K562 (cell line): ENCODE measurements around the gene GAMT. TPM values are rescaled to one million over a fixed set of nuclear protein-coding genes. Genes with fewer than 3 reads are reported as not detected.
A peak's percentile ranks its signal among the peaks of the same experiment; 100 is the strongest.

Source experiments
- ATF6 ChIP-seq: sonication (generic); formaldehyde crosslinking; IDR thresholded peaks from 2 replicates; pipeline ENCODE4 v1.4.0; 2020; ENCODE audit warnings: mild to moderate bottlenecking, missing genetic modification reagents
- DMBX1 ChIP-seq: fragments of 250-450 bp; sonication (Bioruptor Pico); IDR thresholded peaks from 2 replicates; pipeline ENCODE4 v1.8.0; 2022; ENCODE audit warnings: inconsistent platforms, mild to moderate bottlenecking, moderate library complexity, borderline replicate concordance
- E2F5 ChIP-seq: sonication (generic); formaldehyde crosslinking; IDR thresholded peaks from 2 replicates; pipeline ENCODE4 v1.8.0; 2022; ENCODE audit warnings: mild to moderate bottlenecking, missing genetic modification reagents
- E2F8 ChIP-seq: fragments of 450-650 bp; IDR thresholded peaks from 2 replicates; pipeline ENCODE4 v1.7.1; 2018; ENCODE audit warnings: mild to moderate bottlenecking, low read depth; ENCODE audit not compliant: partially characterized antibody
- EHMT2 ChIP-seq: fragments of 450-650 bp; IDR thresholded peaks from 2 replicates; pipeline ENCODE4 v1.6.1; 2018; ENCODE audit warnings: antibody characterized with exemption
- ELF1 ChIP-seq: fragments of 200-800 bp; sonication (Bioruptor generic); IDR thresholded peaks from 2 replicates; pipeline ENCODE4 v1.6.1; 2016; ENCODE audit warnings: missing genetic modification characterization, missing compliant biosample characterization
- FOXP1 ChIP-seq: sonication (generic); formaldehyde crosslinking; IDR thresholded peaks from 2 replicates; pipeline ENCODE4 v1.8.0; 2022; ENCODE audit warnings: mild to moderate bottlenecking, missing genetic modification reagents
- KLF6 ChIP-seq: fragments of 250-450 bp; sonication (Bioruptor Pico); IDR thresholded peaks from 2 replicates; pipeline ENCODE4 v1.4.0; 2020; ENCODE audit warnings: mild to moderate bottlenecking, moderate library complexity, borderline replicate concordance
- MXD1 ChIP-seq: fragments of 250-450 bp; sonication (Bioruptor Pico); IDR thresholded peaks from 2 replicates; pipeline ENCODE4 v1.8.0; 2021; ENCODE audit warnings: borderline replicate concordance, mild to moderate bottlenecking, moderate library complexity; ENCODE audit not compliant: poor library complexity, severe bottlenecking
- MYNN ChIP-seq, 2 experiments: sonication (generic); formaldehyde crosslinking in 1 of 2; IDR thresholded peaks; 2 replicates each; pipeline versions ENCODE4 v1.5.0 to v1.6.1; 2016 to 2020; ENCODE audit warnings: antibody characterized with exemption in 1 of 2, missing genetic modification reagents in 1 of 2
- NUFIP1 ChIP-seq: fragments of 450-650 bp; IDR thresholded peaks from 2 replicates; pipeline ENCODE4 v1.6.1; 2018; ENCODE audit not compliant: partially characterized antibody
- PTBP1 ChIP-seq: fragments of 200-400 bp; formaldehyde crosslinking; IDR thresholded peaks from 2 replicates; pipeline ENCODE4 v1.6.1; 2017; ENCODE audit warnings: low read depth, low read length
- RBM15 ChIP-seq: fragments of 200-400 bp; formaldehyde crosslinking; IDR thresholded peaks from 2 replicates; pipeline ENCODE4 v1.6.1; 2018; ENCODE audit warnings: mild to moderate bottlenecking, low read length, moderate library complexity; ENCODE audit not compliant: insufficient read depth
- RUNX1 ChIP-seq: sonication (generic); IDR thresholded peaks from 2 replicates; pipeline ENCODE4 v1.6.1; 2016; ENCODE audit warnings: antibody characterized with exemption, low read depth
- SP2 ChIP-seq: IDR thresholded peaks from 2 replicates; pipeline ENCODE4 v1.6.1; 2011; ENCODE audit warnings: mild to moderate bottlenecking, low read depth, low read length, moderate library complexity; ENCODE audit not compliant: poor library complexity, severe bottlenecking; ENCODE audit errors: extremely low read depth
- TAF7 ChIP-seq: fragments of 450-650 bp; IDR thresholded peaks from 2 replicates; pipeline ENCODE4 v1.6.1; 2016; ENCODE audit warnings: missing genetic modification characterization, missing compliant biosample characterization
- TCF15 ChIP-seq: fragments of 250-450 bp; sonication (Bioruptor Pico); IDR thresholded peaks from 2 replicates; pipeline ENCODE4 v1.8.0; 2022; ENCODE audit warnings: moderate library complexity, mild to moderate bottlenecking, inconsistent platforms
- ZKSCAN8 ChIP-seq: fragments of 200-800 bp; sonication (Bioruptor generic); IDR thresholded peaks from 2 replicates; pipeline ENCODE4 v1.6.1; 2016; ENCODE audit warnings: missing genetic modification characterization, missing compliant biosample characterization
- ZNF780A ChIP-seq: fragments of 250-450 bp; sonication (Bioruptor Pico); IDR thresholded peaks from 2 replicates; pipeline ENCODE4 v1.5.0; 2021; ENCODE audit warnings: mild to moderate bottlenecking
- polyA plus RNA-seq, 8 experiments: library from polyadenylated mRNA; depleted of rRNA in 4 of 8; stranded (reverse) in 5 of 8; unstranded in 3 of 8; fragments of >200 nt; fragmentation: Nextera tagmentation in 2 of 8; fragmentation: Illumina TruSeq in 1 of 8; extraction: Ambion mirVana in 2 of 8; extraction: Trizol in 1 of 8; gene quantifications; 2 replicates each; pipeline versions ENCODE4 v1.2.1 to v1.2.3, GENCODE V29; 2011 to 2014; ENCODE audit warnings: inconsistent platforms in 1 of 8, missing spikeins in 1 of 8
- total RNA-seq, 7 experiments: library from RNA; depleted of rRNA in 6 of 7; stranded (reverse); fragments of >200 nt in 6 of 7; fragmentation: Illumina TruSeq in 2 of 7; extraction: Trizol in 2 of 7; gene quantifications; 2 replicates each; pipeline versions ENCODE4 v1.2.1 to v1.2.3, GENCODE V29; 2011 to 2021; ENCODE audit warnings: low replicate concordance in 1 of 7

GAMT gene
- total and polyA plus RNA-seq, 9 of the 15 experiments (the other 6 are each of a cell fraction or from before 2014, with no cell fraction given), result 1.3 to 35.3 (median 27.2) TPM

GRCh38 chr19:1383312-1384084 lies 17.8 kb downstream of the GAMT start, which contains the start of gene NDUFS7 (continued):
- TF ChIP-seq SP2 (no peak), RBM15 (no peak), MXD1 (CRISPR knock-in tag) (peak; percentile 74), KLF6 (CRISPR knock-in tag) (peak; percentile 39; the same call in 1 of the 2 replicates), RUNX1 (no peak), NUFIP1 (no peak), ZNF780A (CRISPR knock-in tag) (no peak), MYNN (IDR thresholded peaks at IDR 0.05) (peak; percentile 45), MYNN (CRISPR knock-in tag; IDR thresholded peaks at IDR 0.05) (no peak), FOXP1 (peak; percentile 94), E2F8 (peak; percentile 84), ZKSCAN8 (no peak; the same call in 1 of the 2 replicates), DMBX1 (CRISPR knock-in tag) (peak; percentile 84), TAF7 (tag) (peak; percentile 51; the same call in 1 of the 2 replicates), ATF6 (CRISPR knock-in tag) (peak; percentile 36; the same call in 1 of the 2 replicates), E2F5 (no peak; the same call in 1 of the 2 replicates), PTBP1 (0 out of 2 replicates have a peak, but pooled peaks have one; percentile 26), TCF15 (CRISPR knock-in tag) (no peak), EHMT2 (no peak), ELF1 (no peak)
